MG63 (cell line): Measurements from ENCODE around the gene NREP. TPM values are rescaled to one million over a fixed set of nuclear protein-coding genes. Genes with fewer than 3 reads are reported as not detected.

Source experiments
- DNase-seq: peaks from one replicate; pipeline ENCODE4 v3.0.0-alpha.2; 2020
- H3K27me3 ChIP-seq: fragments of 250-450 bp; sonication (Bioruptor Pico); 2 replicates; pipeline ENCODE4 v1.5.1; 2020; ENCODE audit warnings: mild to moderate bottlenecking, moderate library complexity
- H3K36me3 ChIP-seq: fragments of 250-450 bp; sonication (Bioruptor Pico); 2 replicates; pipeline ENCODE4 v1.5.1; 2020; ENCODE audit warnings: mild to moderate bottlenecking, moderate library complexity
- H3K4me3 ChIP-seq: fragments of 250-450 bp; sonication (Bioruptor Pico); 2 replicates; pipeline ENCODE4 v1.5.1; 2020; ENCODE audit warnings: mild to moderate bottlenecking, moderate library complexity
- H3K9me3 ChIP-seq: fragments of 250-450 bp; sonication (Bioruptor Pico); 2 replicates; pipeline ENCODE4 v1.5.1; 2020; ENCODE audit warnings: mild to moderate bottlenecking, moderate library complexity
- total RNA-seq: library from RNA; depleted of rRNA; stranded (reverse); fragments of >200 nt; shearing (Covaris generic); gene quantifications from 2 replicates; pipeline ENCODE4 v1.2.3, GENCODE V29; 2014; ENCODE audit warnings: low replicate concordance

Gene NREP
- total RNA-seq, 1 experiment from 2014 or later: 92.2 TPM

GRCh38 chr5:111747337-111747736 lies 9.7 kb downstream of the NREP start:
- H3K27me3 ChIP-seq: no peaks in the 10 kb centered on the region
- H3K36me3 ChIP-seq: peaks cover 33% of the 10 kb centered on the region
- H3K9me3 ChIP-seq: peaks cover 16% of the 10 kb centered on the region
- peak; percentile 77 for DNase-seq
- no peak overlapping the region for H3K4me3 ChIP-seq

- Histone ChIP-seq H3K27me3 (no peaks in the 10 kb centered on the region), H3K4me3 (no peak overlapping the region), H3K9me3 (peaks cover 16% of the 10 kb centered on the region), H3K36me3 (peaks cover 33% of the 10 kb centered on the region)
- DNase-seq: no peak
These were observed 10.2 kb downstream of the NREP start for GRCh38 chr5:111746791-111747190.

GRCh38 chr5:111745075-111745739 lies 11.8 kb downstream of the NREP start:
- no peak for DNase-seq
- peaks cover 16% of the 10 kb centered on the region for H3K9me3 ChIP-seq
- H3K36me3 ChIP-seq: peaks cover 24% of the 10 kb centered on the region
- no peaks in the 10 kb centered on the region for H3K27me3 ChIP-seq
- no peak overlapping the region for H3K4me3 ChIP-seq

- Histone ChIP-seq H3K9me3 (peaks cover 16% of the 10 kb centered on the region), H3K4me3 (no peak overlapping the region), H3K27me3 (no peaks in the 10 kb centered on the region), H3K36me3 (peaks cover 27% of the 10 kb centered on the region)
- DNase-seq: no peak
These were observed 12.5 kb downstream of the NREP start for GRCh38 chr5:111744455-111744854.

- Histone ChIP-seq H3K36me3 (peaks cover 30% of the 10 kb centered on the region), H3K9me3 (peaks cover 16% of the 10 kb centered on the region), H3K27me3 (no peaks in the 10 kb centered on the region), H3K4me3 (no peak overlapping the region)
- DNase-seq: no peak
These were observed 13.0 kb downstream of the NREP start for GRCh38 chr5:111743988-111744387.

- DNase-seq: no peak
- H3K27me3 ChIP-seq: no peaks in the 10 kb centered on the region
- H3K9me3 ChIP-seq: peaks cover 16% of the 10 kb centered on the region
- peaks cover 30% of the 10 kb centered on the region for H3K36me3 ChIP-seq
- no peak overlapping the region for H3K4me3 ChIP-seq
These were observed 13.5 kb downstream of the NREP start for GRCh38 chr5:111743512-111743911.

- peaks cover 30% of the 10 kb centered on the region for H3K36me3 ChIP-seq
- H3K27me3 ChIP-seq: no peaks in the 10 kb centered on the region
- H3K4me3 ChIP-seq: 0 out of 2 replicates have a peak overlapping the region, but pooled peaks have one; percentile 2
- DNase-seq: peak; percentile 89
- peaks cover 16% of the 10 kb centered on the region for H3K9me3 ChIP-seq
These were observed 14.6 kb downstream of the NREP start for GRCh38 chr5:111742177-111742994.

GRCh38 chr5:111741278-111741677 lies 15.7 kb downstream of the NREP start:
- H3K27me3 ChIP-seq: no peaks in the 10 kb centered on the region
- peaks cover 19% of the 10 kb centered on the region for H3K36me3 ChIP-seq
- no peak overlapping the region for H3K4me3 ChIP-seq
- no peak for DNase-seq
- H3K9me3 ChIP-seq: peaks cover 7% of the 10 kb centered on the region

- Histone ChIP-seq H3K27me3 (no peaks in the 10 kb centered on the region), H3K9me3 (no peaks in the 10 kb centered on the region), H3K36me3 (peaks cover 10% of the 10 kb centered on the region), H3K4me3 (no peak overlapping the region)
- DNase-seq: no peak
These were observed 17.6 kb downstream of the NREP start for GRCh38 chr5:111739416-111739815.

- Histone ChIP-seq H3K36me3 (peaks cover 11% of the 10 kb centered on the region), H3K27me3 (no peaks in the 10 kb centered on the region), H3K9me3 (no peaks in the 10 kb centered on the region), H3K4me3 (no peak overlapping the region)
- no peak for DNase-seq
These were observed 18.9 kb downstream of the NREP start for GRCh38 chr5:111738118-111738517.

- no peak for DNase-seq
- Histone ChIP-seq H3K9me3 (no peaks in the 10 kb centered on the region), H3K27me3 (no peaks in the 10 kb centered on the region), H3K4me3 (no peak overlapping the region), H3K36me3 (peaks cover 15% of the 10 kb centered on the region)
These were observed 19.3 kb downstream of the NREP start for GRCh38 chr5:111737716-111738115.

- no peak overlapping the region for H3K4me3 ChIP-seq
These were observed 21.3 kb downstream of the NREP start for GRCh38 chr5:111735583-111736270.

GRCh38 chr5:111734597-111734996 lies 22.4 kb downstream of the NREP start:
- Histone ChIP-seq H3K4me3 (no peak overlapping the region), H3K9me3 (no peaks in the 10 kb centered on the region), H3K27me3 (no peaks in the 10 kb centered on the region), H3K36me3 (peaks cover 22% of the 10 kb centered on the region)
- DNase-seq: no peak

More at GRCh38 chr5:111735583-111736270, 21.3 kb downstream of the NREP start:
- peak; percentile 98 for DNase-seq
- Histone ChIP-seq H3K27me3 (no peaks in the 10 kb centered on the region), H3K9me3 (no peaks in the 10 kb centered on the region), H3K36me3 (peaks cover 22% of the 10 kb centered on the region)

GRCh38 chr5:111734013-111734412 lies 23.0 kb downstream of the NREP start:
- peak; percentile 74 for DNase-seq
- no peaks in the 10 kb centered on the region for H3K9me3 ChIP-seq
- H3K36me3 ChIP-seq: peaks cover 23% of the 10 kb centered on the region
- no peak overlapping the region for H3K4me3 ChIP-seq
- H3K27me3 ChIP-seq: no peaks in the 10 kb centered on the region

- no peak for DNase-seq
- no peak overlapping the region for H3K4me3 ChIP-seq
- no peaks in the 10 kb centered on the region for H3K9me3 ChIP-seq
- H3K36me3 ChIP-seq: peaks cover 25% of the 10 kb centered on the region
- no peaks in the 10 kb centered on the region for H3K27me3 ChIP-seq
These were observed 23.4 kb downstream of the NREP start for GRCh38 chr5:111733571-111733970.

GRCh38 chr5:111731638-111732037 lies 25.4 kb downstream of the NREP start:
- peaks cover 43% of the 10 kb centered on the region for H3K36me3 ChIP-seq
- H3K27me3 ChIP-seq: no peaks in the 10 kb centered on the region
- no peak overlapping the region for H3K4me3 ChIP-seq
- no peaks in the 10 kb centered on the region for H3K9me3 ChIP-seq
- DNase-seq: no peak

- DNase-seq: no peak
- no peak overlapping the region for H3K4me3 ChIP-seq
- peaks cover 47% of the 10 kb centered on the region for H3K36me3 ChIP-seq
- H3K27me3 ChIP-seq: no peaks in the 10 kb centered on the region
- no peaks in the 10 kb centered on the region for H3K9me3 ChIP-seq
These were observed 26.2 kb downstream of the NREP start for GRCh38 chr5:111730659-111731382.
